GM12878 (cell line): ENCODE data around the gene P4HA3. TPM values are rescaled to one million over a fixed set of nuclear protein-coding genes. Genes with fewer than 3 reads are reported as not detected.

Experiments used
- ATAC-seq: fragments of 200-7000 bp; cut with Tn5 transposase; 3 replicates; pipeline ENCODE4 v1.9.1; 2020; ENCODE audit warnings: mild to moderate bottlenecking, moderate library complexity
- BruUV-seq: library from RNA; stranded (reverse); fragments of 400-500 nt; replicated peaks from 2 replicates; lab custom pipeline; 2021; lab: Mats Ljungman, UMichigan
- CTCF ChIA-PET: fragments of 300-600 bp; sonication (Branson Sonifier 250); formaldehyde crosslinking; extraction: SDS; loops from one replicate; lab custom pipeline; 2021; ENCODE audit warnings: inconsistent platforms; lab: Yijun Ruan, JAX
- POLR2A ChIA-PET: fragments of 350-600 bp; formaldehyde crosslinking; extraction: SDS; loops from one replicate; lab custom pipeline; 2021; ENCODE audit warnings: inconsistent platforms; lab: Charles Lee
- RAD21 ChIA-PET: fragments of 300-600 bp; sonication (Branson Sonifier 250); formaldehyde crosslinking; loops from one replicate; lab custom pipeline; 2023; ENCODE audit warnings: antibody characterized with exemption; ENCODE audit not compliant: unreplicated experiment; lab: Charles Lee
- SMC1A ChIA-PET: fragments of 300-600 bp; sonication (Branson Sonifier 250); formaldehyde crosslinking; loops from one replicate; lab custom pipeline; 2023; ENCODE audit not compliant: unreplicated experiment, uncharacterized antibody; lab: Charles Lee
- DNase-seq: peaks from one replicate; pipeline ENCODE4 v3.0.0-alpha.2; 2011; ENCODE audit warnings: low read depth, low spot score
- FAIRE-seq: peaks from 3 replicates; lab custom pipeline; 2011; peaks lifted over from hg19 to GRCh38; lab: Jason Lieb, UNC
- H2AFZ ChIP-seq: 2 replicates; pipeline ENCODE4 v1.6.0; 2011; ENCODE audit warnings: low read depth, low read length, control low read depth; ENCODE audit not compliant: control insufficient read depth
- H3K27ac ChIP-seq: 2 replicates; pipeline ENCODE4 v1.5.1; 2011; ENCODE audit warnings: control low read depth; ENCODE audit not compliant: control insufficient read depth, insufficient read depth
- H3K27me3 ChIP-seq, 2 experiments: replicated peaks in 1 of 2; 2 replicates each; pipeline versions ENCODE4 v1.6.0 to v1.6.1; 2011; ENCODE audit warnings: low read length in 1 of 2; ENCODE audit not compliant: control insufficient read depth in 2 of 2, insufficient read depth in 2 of 2
- H3K36me3 ChIP-seq, 2 experiments: 2 replicates each; pipeline ENCODE4 v1.5.1; 2011; ENCODE audit warnings: low read length in 1 of 2; ENCODE audit not compliant: control insufficient read depth in 2 of 2, insufficient read depth in 2 of 2
- H3K4me1 ChIP-seq: 2 replicates; pipeline ENCODE4 v1.6.1; 2011; ENCODE audit warnings: mild to moderate bottlenecking, low read length, moderate library complexity, mixed read lengths; ENCODE audit not compliant: control insufficient read depth, insufficient read depth
- H3K4me2 ChIP-seq: 2 replicates; pipeline ENCODE4 v1.6.0; 2011; ENCODE audit warnings: control low read depth; ENCODE audit not compliant: control insufficient read depth, insufficient read depth
- H3K4me3 ChIP-seq: fragments of 200-600 bp; sonication (generic); 2 replicates; pipeline ENCODE4 v1.5.1; 2016
- H3K79me2 ChIP-seq: 2 replicates; pipeline ENCODE4 v1.6.0; 2011; ENCODE audit warnings: low read length; ENCODE audit not compliant: control insufficient read depth, insufficient read depth
- H3K9ac ChIP-seq: 2 replicates; pipeline ENCODE4 v1.8.0; 2011; ENCODE audit warnings: low read length, control low read depth, mixed read lengths; ENCODE audit not compliant: control insufficient read depth, insufficient read depth
- H3K9me3 ChIP-seq: replicated peaks from 3 replicates; pipeline ENCODE4 v1.5.1; 2011; ENCODE audit warnings: mild to moderate bottlenecking, low read length; ENCODE audit not compliant: control insufficient read depth, insufficient read depth
- H4K20me1 ChIP-seq: 2 replicates; pipeline ENCODE4 v1.6.0; 2011; ENCODE audit not compliant: control insufficient read depth, insufficient read depth
- GATAD2B ChIP-seq: fragments of 450-650 bp; conservative IDR thresholded peaks from 2 replicates; pipeline ENCODE4 v1.6.1; 2017; ENCODE audit warnings: low read depth, mild to moderate bottlenecking, moderate library complexity
- IKZF2 ChIP-seq, 2 experiments: fragments of 450-650 bp; IDR thresholded peaks; 2 replicates each; pipeline ENCODE4 v1.6.1; 2017; ENCODE audit warnings: mild to moderate bottlenecking in 2 of 2, moderate library complexity in 2 of 2
- MXI1 ChIP-seq: fragments of 150-350 bp; IDR thresholded peaks from 2 replicates; pipeline ENCODE4 v1.6.1; 2011; ENCODE audit warnings: low read depth, mild to moderate bottlenecking, inconsistent platforms, low read length, improper control_type of control experiment
- NFIC ChIP-seq: IDR thresholded peaks from 2 replicates; pipeline ENCODE4 v1.6.1; 2012; ENCODE audit warnings: low read depth, mild to moderate bottlenecking, inconsistent platforms, low read length, moderate library complexity
- POLR2AphosphoS2 ChIP-seq: IDR thresholded peaks from 2 replicates; pipeline ENCODE4 v1.6.1; 2011; ENCODE audit warnings: low read depth, mild to moderate bottlenecking, low read length, improper control_type of control experiment, moderate library complexity
- POU2F2 ChIP-seq: IDR thresholded peaks from 3 replicates; pipeline ENCODE4 v1.6.1; 2011; ENCODE audit warnings: low read depth, mild to moderate bottlenecking, low read length, borderline replicate concordance
- RAD21 ChIP-seq: IDR thresholded peaks from 2 replicates; pipeline ENCODE4 v1.6.1; 2011; ENCODE audit warnings: mild to moderate bottlenecking, low read depth, low read length, moderate library complexity; ENCODE audit not compliant: insufficient read depth
- RCOR1 ChIP-seq: conservative IDR thresholded peaks from 2 replicates; pipeline ENCODE4 v1.6.1; 2012; ENCODE audit warnings: low read depth, low read length, improper control_type of control experiment
- TCF12 ChIP-seq: IDR thresholded peaks from 2 replicates; pipeline ENCODE4 v1.6.1; 2011; ENCODE audit warnings: low read depth, mild to moderate bottlenecking, low read length
- ZNF217 ChIP-seq: fragments of 450-650 bp; IDR thresholded peaks from 2 replicates; pipeline ENCODE4 v1.6.1; 2017; ENCODE audit warnings: antibody characterized with exemption, mild to moderate bottlenecking
- WGBS: methylation state at CpG from one replicate; pipeline ENCODE4 v1.1.6; 2016; ENCODE audit warnings: low lambda C conversion rate; ENCODE audit not compliant: insufficient replicate concordance, insufficient coverage; ENCODE audit errors: missing lambda C conversion rate; 5-methylcytosine and 5-hydroxymethylcytosine counted together
- in situ Hi-C: fragments of 300-500 bp; cut with MboI; formaldehyde crosslinking; loops from 9 replicates; pipeline ENCODE4 v1.14.3; 2018; ENCODE audit warnings: mixed read lengths
- intact Hi-C: fragments of 100-400 bp; cut with micrococcal nuclease; formaldehyde crosslinking; loops from one replicate; pipeline ENCODE4 v1.14.2; 2022; ENCODE audit not compliant: unreplicated experiment
- polyA plus RNA-seq, 11 experiments: library from polyadenylated mRNA; depleted of rRNA in 4 of 11; unstranded in 6 of 11; stranded (reverse) in 5 of 11; fragments of >200 nt; fragmentation: Nextera tagmentation in 4 of 11; fragmentation: Illumina TruSeq in 1 of 11; extraction: Ambion mirVana in 4 of 11; extraction: Trizol in 1 of 11; gene quantifications; 1 replicate in 1 of 11; 2 replicates in 10 of 11; pipeline versions ENCODE4 v1.2.1 to v1.2.3, GENCODE V29; 2011 to 2016; ENCODE audit warnings: inconsistent platforms in 2 of 11, missing spikeins in 2 of 11, low read depth in 1 of 11
- total RNA-seq, 4 experiments: library from RNA; depleted of rRNA in 3 of 4; stranded (reverse); fragments of >200 nt in 3 of 4; fragmentation: Illumina TruSeq in 1 of 4; extraction: Trizol in 1 of 4; gene quantifications; 2 replicates each; pipeline versions ENCODE4 v1.2.1 to v1.2.3, GENCODE V29; 2013 to 2021
- TF ChIP-seq, protein P1 (sequence below): fragments of 450-650 bp; IDR thresholded peaks from 2 replicates; pipeline ENCODE4 v1.6.1; 2017; ENCODE audit warnings: borderline replicate concordance
- TF ChIP-seq, protein P2 (sequence below): fragments of 450-650 bp; IDR thresholded peaks from 2 replicates; pipeline ENCODE4 v1.6.1; 2018; ENCODE audit warnings: borderline replicate concordance, mild to moderate bottlenecking; ENCODE audit not compliant: partially characterized antibody
- TF ChIP-seq, protein P3 (sequence below): IDR thresholded peaks from 2 replicates; pipeline ENCODE4 v1.6.1; 2011; ENCODE audit warnings: borderline replicate concordance, low read depth, mild to moderate bottlenecking, moderate library complexity, mixed read lengths, low read length; ENCODE audit not compliant: insufficient read depth; ENCODE audit errors: extremely low read length
- TF ChIP-seq, protein P4 (sequence below): fragments of 150-350 bp; IDR thresholded peaks from 2 replicates; pipeline ENCODE4 v1.6.1; 2014; ENCODE audit warnings: mild to moderate bottlenecking, low read depth, low read length

P4HA3 gene
- total and polyA plus RNA-seq, 10 of the 15 experiments (the other 5 are each of a cell fraction or from before 2014, with no cell fraction given): 0.08 TPM; not detected in 9

DNA sequence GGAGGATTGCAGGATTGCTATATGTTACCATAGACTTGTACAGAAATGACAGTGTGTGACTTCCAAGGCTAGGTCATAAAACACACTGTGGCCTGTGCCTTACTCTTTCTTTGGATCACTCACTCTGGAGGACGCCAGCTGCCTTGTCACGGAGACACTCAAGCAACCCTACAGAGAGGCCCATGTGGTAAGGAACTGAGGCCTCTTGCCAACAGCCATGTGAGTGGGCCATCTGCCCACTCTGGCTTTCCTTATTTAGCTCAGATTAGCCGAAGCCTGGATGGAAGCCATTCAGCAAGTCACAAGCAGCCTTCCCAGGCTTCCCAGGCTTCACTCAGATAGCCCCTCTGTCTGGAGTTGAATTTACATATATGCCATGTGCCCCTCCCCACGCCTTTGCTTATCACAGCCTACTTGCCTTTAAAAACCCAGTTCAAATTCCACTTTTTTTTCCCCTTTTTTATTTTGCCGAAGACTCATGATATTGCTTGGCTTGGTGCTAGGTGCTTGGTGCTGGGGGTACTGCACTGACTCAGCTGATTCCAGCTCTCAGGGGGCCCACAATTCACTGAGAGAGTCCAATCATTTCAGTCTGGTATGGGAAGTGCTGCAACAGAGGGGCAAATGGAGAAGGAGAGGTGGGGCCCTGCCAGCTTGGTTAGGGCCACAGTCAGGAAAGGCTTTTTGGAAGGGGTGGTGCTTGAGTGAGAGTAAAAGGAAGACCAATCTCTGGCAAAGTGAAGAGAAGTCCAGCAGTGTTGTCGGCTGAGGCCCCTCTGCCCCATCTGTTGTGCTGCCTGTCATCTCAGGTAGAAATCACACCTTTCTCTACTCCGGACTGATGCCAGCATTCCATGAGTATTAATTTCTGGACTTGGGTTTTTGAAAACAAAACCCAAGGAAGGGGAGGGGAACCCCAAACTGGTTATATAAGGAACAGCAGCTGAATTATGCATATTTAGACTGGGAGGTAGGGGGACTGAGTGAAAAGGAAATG is 14.5 kb upstream of the P4HA3 start:
- Histone ChIP-seq H3K27me3 (0 out of 4 replicates have a peak, but pooled peaks cover 0 to 3% of the 10 kb centered on the region in 2 experiments), H3K36me3 (no peaks in the 10 kb centered on the region), H2AFZ (no peak overlapping the region), H3K79me2 (no peaks in the 10 kb centered on the region), H3K9me3 (no peaks in the 10 kb centered on the region), H3K27ac (no peak overlapping the region), H3K4me3 (no peak overlapping the region), H4K20me1 (no peaks in the 10 kb centered on the region), H3K9ac (no peak overlapping the region), H3K4me2 (no peak overlapping the region), H3K4me1 (no peaks in the 10 kb centered on the region)
- no peak for ATAC-seq
- in situ Hi-C loops (no loop called here), intact Hi-C loops (no loop called here)
- ChIA-PET CTCF (interaction anchor here (1.2 to 1.6 kb wide), 3 partner anchors 8 to 70 kb away, joined by 3 to 6 read pairs (median 5); no protein-coding TSS in a partner anchor), RAD21 (no interaction called here), POLR2A (no interaction called here), SMC1A (interaction anchor here (1.3 to 1.6 kb wide), 2 partner anchors 9 to 124 kb away, joined by 3 read pairs; no protein-coding TSS in a partner anchor)
- FAIRE-seq: no peak
- no TSS peak for BruUV-seq
- no peak for DNase-seq
- WGBS: 49% methylated on average over 7 of the region's 7 CpGs
- TF ChIP-seq ZNF217 (no peak), IKZF2 (IDR thresholded peaks at IDR 0.05) (no peak), RCOR1 (no peak), RAD21 (no peak), GATAD2B (no peak), POLR2AphosphoS2 (no peak), MXI1 (no peak), NFIC (no peak), TCF12 (no peak), POU2F2 (no peak)
- TF ChIP-seq, protein P1, sequence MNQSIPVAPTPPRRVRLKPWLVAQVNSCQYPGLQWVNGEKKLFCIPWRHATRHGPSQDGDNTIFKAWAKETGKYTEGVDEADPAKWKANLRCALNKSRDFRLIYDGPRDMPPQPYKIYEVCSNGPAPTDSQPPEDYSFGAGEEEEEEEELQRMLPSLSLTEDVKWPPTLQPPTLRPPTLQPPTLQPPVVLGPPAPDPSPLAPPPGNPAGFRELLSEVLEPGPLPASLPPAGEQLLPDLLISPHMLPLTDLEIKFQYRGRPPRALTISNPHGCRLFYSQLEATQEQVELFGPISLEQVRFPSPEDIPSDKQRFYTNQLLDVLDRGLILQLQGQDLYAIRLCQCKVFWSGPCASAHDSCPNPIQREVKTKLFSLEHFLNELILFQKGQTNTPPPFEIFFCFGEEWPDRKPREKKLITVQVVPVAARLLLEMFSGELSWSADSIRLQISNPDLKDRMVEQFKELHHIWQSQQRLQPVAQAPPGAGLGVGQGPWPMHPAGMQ: no peak
- TF ChIP-seq, protein P2, sequence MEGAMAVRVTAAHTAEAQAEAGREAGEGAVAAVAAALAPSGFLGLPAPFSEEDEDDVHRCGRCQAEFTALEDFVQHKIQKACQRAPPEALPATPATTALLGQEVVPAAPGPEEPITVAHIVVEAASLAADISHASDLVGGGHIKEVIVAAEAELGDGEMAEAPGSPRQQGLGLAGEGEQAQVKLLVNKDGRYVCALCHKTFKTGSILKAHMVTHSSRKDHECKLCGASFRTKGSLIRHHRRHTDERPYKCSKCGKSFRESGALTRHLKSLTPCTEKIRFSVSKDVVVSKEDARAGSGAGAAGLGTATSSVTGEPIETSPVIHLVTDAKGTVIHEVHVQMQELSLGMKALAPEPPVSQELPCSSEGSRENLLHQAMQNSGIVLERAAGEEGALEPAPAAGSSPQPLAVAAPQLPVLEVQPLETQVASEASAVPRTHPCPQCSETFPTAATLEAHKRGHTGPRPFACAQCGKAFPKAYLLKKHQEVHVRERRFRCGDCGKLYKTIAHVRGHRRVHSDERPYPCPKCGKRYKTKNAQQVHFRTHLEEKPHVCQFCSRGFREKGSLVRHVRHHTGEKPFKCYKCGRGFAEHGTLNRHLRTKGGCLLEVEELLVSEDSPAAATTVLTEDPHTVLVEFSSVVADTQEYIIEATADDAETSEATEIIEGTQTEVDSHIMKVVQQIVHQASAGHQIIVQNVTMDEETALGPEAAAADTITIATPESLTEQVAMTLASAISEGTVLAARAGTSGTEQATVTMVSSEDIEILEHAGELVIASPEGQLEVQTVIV: no peak
- TF ChIP-seq, protein P3, sequence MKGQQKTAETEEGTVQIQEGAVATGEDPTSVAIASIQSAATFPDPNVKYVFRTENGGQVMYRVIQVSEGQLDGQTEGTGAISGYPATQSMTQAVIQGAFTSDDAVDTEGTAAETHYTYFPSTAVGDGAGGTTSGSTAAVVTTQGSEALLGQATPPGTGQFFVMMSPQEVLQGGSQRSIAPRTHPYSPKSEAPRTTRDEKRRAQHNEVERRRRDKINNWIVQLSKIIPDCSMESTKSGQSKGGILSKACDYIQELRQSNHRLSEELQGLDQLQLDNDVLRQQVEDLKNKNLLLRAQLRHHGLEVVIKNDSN: no peak
- TF ChIP-seq, protein P4, sequence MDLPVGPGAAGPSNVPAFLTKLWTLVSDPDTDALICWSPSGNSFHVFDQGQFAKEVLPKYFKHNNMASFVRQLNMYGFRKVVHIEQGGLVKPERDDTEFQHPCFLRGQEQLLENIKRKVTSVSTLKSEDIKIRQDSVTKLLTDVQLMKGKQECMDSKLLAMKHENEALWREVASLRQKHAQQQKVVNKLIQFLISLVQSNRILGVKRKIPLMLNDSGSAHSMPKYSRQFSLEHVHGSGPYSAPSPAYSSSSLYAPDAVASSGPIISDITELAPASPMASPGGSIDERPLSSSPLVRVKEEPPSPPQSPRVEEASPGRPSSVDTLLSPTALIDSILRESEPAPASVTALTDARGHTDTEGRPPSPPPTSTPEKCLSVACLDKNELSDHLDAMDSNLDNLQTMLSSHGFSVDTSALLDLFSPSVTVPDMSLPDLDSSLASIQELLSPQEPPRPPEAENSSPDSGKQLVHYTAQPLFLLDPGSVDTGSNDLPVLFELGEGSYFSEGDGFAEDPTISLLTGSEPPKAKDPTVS: no peak
